ENCODE results near the gene KMT5C.
A peak's percentile ranks its signal among the peaks of the same experiment; 100 is the strongest.
"Not testable (repeated sequence)": the region's sequence is repeated elsewhere in the genome, so short reads cannot be mapped to it uniquely, and the experiment has no call there.

The KMT5C gene

DNA sequence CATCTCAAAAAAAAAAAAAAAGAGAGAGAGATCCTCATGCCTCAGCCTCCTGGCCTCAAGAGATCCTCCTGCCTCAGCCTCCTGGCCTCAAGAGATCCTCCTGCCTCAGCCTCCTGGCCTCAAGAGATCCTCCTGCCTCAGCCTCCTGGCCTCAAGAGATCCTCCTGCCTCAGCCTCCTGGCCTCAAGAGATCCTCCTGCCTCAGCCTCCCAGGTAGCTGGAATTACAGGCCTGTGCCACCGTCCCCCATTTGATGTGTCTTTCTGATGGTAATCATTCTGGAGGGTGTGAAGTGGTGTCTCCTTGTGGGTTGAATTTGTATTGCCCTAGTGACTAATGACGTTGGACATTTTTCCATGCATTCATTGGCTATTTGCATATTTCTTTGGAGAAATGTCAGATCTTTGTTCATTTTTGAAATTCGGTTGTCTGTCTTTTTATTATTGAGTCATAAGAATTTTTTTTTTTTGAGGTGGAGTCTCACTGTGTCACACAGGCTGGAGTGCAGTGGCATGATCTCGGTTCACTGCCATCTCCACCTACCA lies 10.8 kb upstream of the KMT5C start:
- not testable (repeated sequence) for H3K36me3 ChIP-seq (ENCODE audit: control insufficient read depth in 5 of 5, insufficient read depth in 5 of 5, low read length in 5 of 5)
- H3K4me1 ChIP-seq (ENCODE audit: control insufficient read depth in 5 of 5, insufficient read depth in 5 of 5, low read length in 5 of 5), result peaks cover 3 to 16% (median 14%) of the 10 kb centered on the region in 5 donors

GRCh38 chr19:55329791-55330190 lies 9.9 kb upstream of the KMT5C start:
- not testable (repeated sequence) for H3K4me3 ChIP-seq (ENCODE audit: low read depth in 1 of 5, low read length in 5 of 5); H3K9me3 ChIP-seq (ENCODE audit: control insufficient read depth in 5 of 5, low read length in 5 of 5); H3K36me3 ChIP-seq (ENCODE audit: control insufficient read depth in 5 of 5, insufficient read depth in 5 of 5, low read length in 5 of 5); H3K9ac ChIP-seq (ENCODE audit: low read length in 5 of 5); H3K27ac ChIP-seq (ENCODE audit: low read depth, low read length); H3K27me3 ChIP-seq (ENCODE audit: control insufficient read depth in 5 of 5, insufficient read depth in 4 of 5, low read length in 5 of 5)
- peaks cover 3 to 14% (median 9%) of the 10 kb centered on the region in 5 donors for H3K4me1 ChIP-seq (ENCODE audit: control insufficient read depth in 5 of 5, insufficient read depth in 5 of 5, low read length in 5 of 5)

More for the DNA sequence above, 10.8 kb upstream of the KMT5C start:
- not testable (repeated sequence) for H3K27me3 ChIP-seq (ENCODE audit: control insufficient read depth in 5 of 5, insufficient read depth in 4 of 5, low read length in 5 of 5); H3K9ac ChIP-seq (ENCODE audit: low read length in 5 of 5); H3K27ac ChIP-seq (ENCODE audit: low read depth, low read length); H3K4me3 ChIP-seq (ENCODE audit: low read depth in 1 of 5, low read length in 5 of 5); H3K9me3 ChIP-seq (ENCODE audit: control insufficient read depth in 5 of 5, low read length in 5 of 5)

GRCh38 chr19:55333870-55334269 lies 5.8 kb upstream of the KMT5C start:
- no peak overlapping the region for H3K27ac ChIP-seq (ENCODE audit: low read depth, low read length)
- H3K27me3 ChIP-seq (ENCODE audit: control insufficient read depth in 5 of 5, insufficient read depth in 4 of 5, low read length in 5 of 5), result no peaks in the 10 kb centered on the region
- H3K4me1 ChIP-seq (ENCODE audit: control insufficient read depth in 5 of 5, insufficient read depth in 5 of 5, low read length in 5 of 5), result peaks cover 0 to 6% (median 6%) of the 10 kb centered on the region in 5 donors
- H3K9ac ChIP-seq (ENCODE audit: low read length in 5 of 5), result no peak overlapping the region
- no peaks in the 10 kb centered on the region for H3K36me3 ChIP-seq (ENCODE audit: control insufficient read depth in 5 of 5, insufficient read depth in 5 of 5, low read length in 5 of 5)
- H3K4me3 ChIP-seq (ENCODE audit: low read depth in 1 of 5, low read length in 5 of 5), result no peak overlapping the region
- no peaks in the 10 kb centered on the region for H3K9me3 ChIP-seq (ENCODE audit: control insufficient read depth in 5 of 5, low read length in 5 of 5)

DNA sequence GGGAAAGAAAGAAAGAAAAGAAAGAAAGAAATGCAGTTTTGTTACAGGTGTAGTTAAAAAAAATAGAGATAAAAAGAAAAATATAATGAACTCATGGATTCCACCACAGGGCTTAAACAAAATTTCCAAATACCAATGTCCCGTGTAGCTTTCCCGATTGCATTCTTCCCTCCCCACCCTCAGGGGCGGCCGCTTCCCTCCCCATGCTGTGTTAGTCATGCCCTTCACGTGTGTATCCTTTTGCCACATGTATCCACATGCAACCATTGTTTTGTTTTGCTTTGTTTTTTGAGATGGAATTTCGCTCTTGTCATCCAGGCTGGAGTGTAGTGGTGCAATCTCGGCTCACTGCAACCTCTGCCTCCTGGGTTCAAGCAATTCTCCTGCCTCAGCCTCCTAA lies 3.6 kb upstream of the KMT5C start:
- Histone ChIP-seq H3K4me1 (ENCODE audit: control insufficient read depth in 5 of 5, insufficient read depth in 5 of 5, low read length in 5 of 5) (peaks cover 8 to 20% (median 18%) of the 10 kb centered on the region in 5 donors), H3K9ac (ENCODE audit: low read length in 5 of 5) (no peak overlapping the region), H3K4me3 (ENCODE audit: low read depth in 1 of 5, low read length in 5 of 5) (no peak overlapping the region), H3K36me3 (ENCODE audit: control insufficient read depth in 5 of 5, insufficient read depth in 5 of 5, low read length in 5 of 5) (no peaks in the 10 kb centered on the region), H3K27ac (ENCODE audit: low read depth, low read length) (no peak overlapping the region), H3K9me3 (ENCODE audit: control insufficient read depth in 5 of 5, low read length in 5 of 5) (no peaks in the 10 kb centered on the region), H3K27me3 (ENCODE audit: control insufficient read depth in 5 of 5, insufficient read depth in 4 of 5, low read length in 5 of 5) (no peaks in the 10 kb centered on the region)

- Histone ChIP-seq H3K4me3 (ENCODE audit: low read depth in 1 of 5, low read length in 5 of 5) (peak overlapping the region; percentile 71 to 95 (median 77)), H3K4me1 (ENCODE audit: control insufficient read depth in 5 of 5, insufficient read depth in 5 of 5, low read length in 5 of 5) (peaks cover 9 to 33% (median 25%) of the 10 kb centered on the region in 5 donors), H3K27me3 (ENCODE audit: control insufficient read depth in 5 of 5, insufficient read depth in 4 of 5, low read length in 5 of 5) (no peaks in the 10 kb centered on the region), H3K27ac (ENCODE audit: low read depth, low read length) (no peak overlapping the region), H3K36me3 (ENCODE audit: control insufficient read depth in 5 of 5, insufficient read depth in 5 of 5, low read length in 5 of 5) (peaks cover 0 to 26% (median 16%) of the 10 kb centered on the region in 5 donors), H3K9ac (ENCODE audit: low read length in 5 of 5) (peak overlapping the region in 4 of 5 donors; percentile 86 to 93 (median 90)), H3K9me3 (ENCODE audit: control insufficient read depth in 5 of 5, low read length in 5 of 5) (no peaks in the 10 kb centered on the region)
Observed at GRCh38 chr19:55339889-55340783, 460 bp downstream of the KMT5C start.

DNA sequence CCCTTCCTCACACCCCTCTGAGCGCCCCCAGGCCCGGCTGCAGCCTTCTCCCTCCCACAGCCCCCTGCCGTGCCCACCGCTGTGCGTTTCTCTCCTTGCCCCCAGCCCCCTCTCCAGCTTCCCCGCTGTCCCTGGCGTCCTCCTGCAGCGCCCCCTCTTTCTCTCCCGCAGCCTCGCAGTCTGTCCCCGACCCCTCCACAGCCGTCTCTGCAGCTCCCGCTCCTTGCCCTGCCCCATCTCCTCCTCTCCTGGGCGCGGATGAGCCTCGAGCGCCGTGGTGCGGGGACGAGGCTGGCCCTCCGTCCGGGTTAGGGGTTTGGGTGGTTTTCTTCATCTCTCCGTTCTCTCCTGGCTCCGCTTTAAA lies 1.1 kb downstream of the KMT5C start:
- Histone ChIP-seq H3K4me3 (ENCODE audit: low read depth in 1 of 5, low read length in 5 of 5) (peak overlapping the region in 4 of 5 donors; percentile 75 to 95 (median 80)), H3K4me1 (ENCODE audit: control insufficient read depth in 5 of 5, insufficient read depth in 5 of 5, low read length in 5 of 5) (peaks cover 9 to 40% (median 29%) of the 10 kb centered on the region in 5 donors), H3K9me3 (ENCODE audit: control insufficient read depth in 5 of 5, low read length in 5 of 5) (no peaks in the 10 kb centered on the region), H3K9ac (ENCODE audit: low read length in 5 of 5) (peak overlapping the region in 4 of 5 donors; percentile 86 to 93 (median 90)), H3K36me3 (ENCODE audit: control insufficient read depth in 5 of 5, insufficient read depth in 5 of 5, low read length in 5 of 5) (peaks cover 0 to 26% (median 16%) of the 10 kb centered on the region in 5 donors), H3K27me3 (ENCODE audit: control insufficient read depth in 5 of 5, insufficient read depth in 4 of 5, low read length in 5 of 5) (no peaks in the 10 kb centered on the region), H3K27ac (ENCODE audit: low read depth, low read length) (no peak overlapping the region)

GRCh38 chr19:55341171-55341588 lies 1.5 kb downstream of the KMT5C start:
- peak overlapping the region in 1 of 5 donors; percentile 91 for H3K9ac ChIP-seq (ENCODE audit: low read length in 5 of 5)
- peaks cover 0 to 28% (median 16%) of the 10 kb centered on the region in 5 donors for H3K36me3 ChIP-seq (ENCODE audit: control insufficient read depth in 5 of 5, insufficient read depth in 5 of 5, low read length in 5 of 5)
- no peaks in the 10 kb centered on the region for H3K9me3 ChIP-seq (ENCODE audit: control insufficient read depth in 5 of 5, low read length in 5 of 5)
- H3K4me1 ChIP-seq (ENCODE audit: control insufficient read depth in 5 of 5, insufficient read depth in 5 of 5, low read length in 5 of 5), result peaks cover 9 to 44% (median 33%) of the 10 kb centered on the region in 5 donors
- peak overlapping the region in 4 of 5 donors; percentile 75 to 95 (median 80) for H3K4me3 ChIP-seq (ENCODE audit: low read depth in 1 of 5, low read length in 5 of 5)
- H3K27ac ChIP-seq (ENCODE audit: low read depth, low read length), result no peak overlapping the region
- H3K27me3 ChIP-seq (ENCODE audit: control insufficient read depth in 5 of 5, insufficient read depth in 4 of 5, low read length in 5 of 5), result no peaks in the 10 kb centered on the region

DNA sequence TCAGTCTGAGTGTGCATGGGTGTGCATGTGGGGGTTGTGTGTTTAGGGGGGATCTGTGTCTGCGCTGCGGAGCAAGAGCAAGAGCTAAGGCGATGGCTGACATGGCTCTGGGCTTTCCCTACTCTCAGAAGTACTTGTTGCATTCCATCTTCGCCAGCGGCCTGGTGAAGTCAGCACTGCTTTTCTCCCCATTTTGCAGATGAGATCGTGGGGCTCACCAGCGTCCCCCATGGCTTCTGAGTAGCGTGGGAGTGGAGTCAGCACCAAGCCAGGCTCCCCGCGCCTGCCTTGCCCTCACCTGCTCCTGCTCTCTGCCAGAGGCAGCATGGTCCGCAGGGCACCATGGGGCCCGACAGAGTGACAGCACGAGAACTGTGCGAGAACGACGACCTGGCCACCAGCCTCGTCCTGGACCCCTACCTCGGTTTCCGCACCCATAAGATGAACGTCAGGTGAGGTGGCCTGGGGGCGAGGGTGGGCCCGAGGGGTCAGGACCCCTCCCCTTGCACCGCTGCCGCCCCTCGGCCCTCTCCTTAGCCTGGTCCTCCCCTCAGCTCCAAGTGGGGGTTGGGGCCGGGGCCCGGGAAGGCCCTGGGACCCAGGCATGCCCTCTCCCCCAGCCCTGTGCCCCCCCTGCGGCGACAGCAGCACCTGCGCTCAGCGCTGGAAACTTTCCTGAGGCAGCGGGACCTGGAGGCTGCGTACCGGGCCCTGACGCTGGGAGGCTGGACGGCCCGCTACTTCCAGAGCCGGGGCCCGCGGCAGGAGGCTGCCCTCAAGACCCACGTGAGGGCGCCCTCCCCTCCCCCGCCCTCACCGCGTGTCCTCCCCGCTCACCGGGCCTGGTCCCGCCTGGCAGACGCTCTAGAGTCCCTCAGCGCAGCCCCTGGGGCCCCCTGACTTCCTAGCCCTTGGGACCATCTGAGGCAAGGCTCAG lies 2.2 kb downstream of the KMT5C start:
- no peaks in the 10 kb centered on the region for H3K9me3 ChIP-seq (ENCODE audit: control insufficient read depth in 5 of 5, low read length in 5 of 5)
- H3K27ac ChIP-seq (ENCODE audit: low read depth, low read length), result no peak overlapping the region
- H3K27me3 ChIP-seq (ENCODE audit: control insufficient read depth in 5 of 5, insufficient read depth in 4 of 5, low read length in 5 of 5), result no peaks in the 10 kb centered on the region
- H3K36me3 ChIP-seq (ENCODE audit: control insufficient read depth in 5 of 5, insufficient read depth in 5 of 5, low read length in 5 of 5), result peaks cover 0 to 28% (median 17%) of the 10 kb centered on the region in 5 donors
- peak overlapping the region in 1 of 5 donors; percentile 26 for H3K4me3 ChIP-seq (ENCODE audit: low read depth in 1 of 5, low read length in 5 of 5)
- H3K9ac ChIP-seq (ENCODE audit: low read length in 5 of 5), result no peak overlapping the region
- peaks cover 9 to 50% (median 40%) of the 10 kb centered on the region in 5 donors for H3K4me1 ChIP-seq (ENCODE audit: control insufficient read depth in 5 of 5, insufficient read depth in 5 of 5, low read length in 5 of 5)

- peaks cover 0 to 31% (median 17%) of the 10 kb centered on the region in 5 donors for H3K36me3 ChIP-seq (ENCODE audit: control insufficient read depth in 5 of 5, insufficient read depth in 5 of 5, low read length in 5 of 5)
- no peak overlapping the region for H3K9ac ChIP-seq (ENCODE audit: low read length in 5 of 5)
- no peaks in the 10 kb centered on the region for H3K9me3 ChIP-seq (ENCODE audit: control insufficient read depth in 5 of 5, low read length in 5 of 5)
- no peak overlapping the region for H3K27ac ChIP-seq (ENCODE audit: low read depth, low read length)
- no peaks in the 10 kb centered on the region for H3K27me3 ChIP-seq (ENCODE audit: control insufficient read depth in 5 of 5, insufficient read depth in 4 of 5, low read length in 5 of 5)
- H3K4me1 ChIP-seq (ENCODE audit: control insufficient read depth in 5 of 5, insufficient read depth in 5 of 5, low read length in 5 of 5), result peaks cover 6 to 43% (median 37%) of the 10 kb centered on the region in 5 donors
- no peak overlapping the region for H3K4me3 ChIP-seq (ENCODE audit: low read depth in 1 of 5, low read length in 5 of 5)
Observed at GRCh38 chr19:55344444-55344843, 4.8 kb downstream of the KMT5C start.

All from subcutaneous abdominal adipose tissue (tissue), 5 donors.